ENCODE results near the gene MPHOSPH8.

DNA sequence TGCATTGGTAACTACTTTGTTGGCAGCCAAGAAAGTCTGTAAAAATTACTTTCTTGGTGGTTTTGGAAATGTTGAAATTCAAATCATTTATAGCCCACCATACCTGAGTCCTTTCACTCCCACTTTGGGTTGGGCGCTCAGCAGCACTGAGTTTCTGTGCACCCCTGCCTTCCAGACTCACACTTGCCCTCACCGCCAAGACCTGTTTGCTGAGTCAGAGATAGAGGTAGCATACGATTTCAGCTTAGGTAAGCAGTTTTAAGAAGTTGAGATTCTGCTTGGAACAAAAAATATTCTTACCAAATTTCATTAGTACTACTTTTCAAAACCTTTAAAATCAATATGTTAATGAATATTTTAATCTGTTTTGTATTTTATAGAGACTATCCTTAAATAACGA is 12.6 kb downstream of the MPHOSPH8 start:
- TF ChIP-seq POLR2A (IDR thresholded peaks at IDR 0.05; ENCODE audit: low read depth, low read length) (no peak), POLR2AphosphoS5 (IDR thresholded peaks at IDR 0.05; ENCODE audit: low read depth, low read length) (no peak), TAF1 (IDR thresholded peaks at IDR 0.05; ENCODE audit: borderline replicate concordance, low read depth, low read length) (no peak)

Data from GM12892 (cell line).